ENCODE results near the gene PXDC1.

DNA sequence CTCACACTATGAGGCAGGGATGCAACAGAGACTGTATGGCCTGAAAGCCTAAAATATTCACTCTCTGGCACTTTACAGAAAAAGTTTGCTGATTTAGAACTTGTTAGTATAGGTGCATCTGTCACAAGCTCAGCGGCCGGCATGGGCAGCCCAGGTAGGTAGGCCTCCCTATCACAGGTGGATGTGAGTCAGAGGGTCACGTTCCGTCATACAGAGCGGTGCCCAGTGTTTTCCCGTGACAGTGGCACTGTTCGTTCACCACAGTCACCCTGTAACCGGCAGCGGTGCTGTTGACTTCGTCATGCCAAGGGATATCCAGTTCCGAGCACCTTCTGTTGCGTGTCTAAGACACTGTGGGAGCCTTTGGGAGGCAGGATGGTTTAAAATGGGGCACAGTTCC lies 32.9 kb upstream of the PXDC1 start:
- TF ChIP-seq CTCF (IDR thresholded peaks at IDR 0.05) (no peak), POLR2A (IDR thresholded peaks at IDR 0.05) (no peak)
